Caco-2 (cell line): ENCODE results near the gene CHDH. TPM values are rescaled to one million over a fixed set of nuclear protein-coding genes. Genes with fewer than 3 reads are reported as not detected.

Experiments used
- BruUV-seq: library from RNA; stranded (reverse); fragments of 400-500 nt; replicated peaks from 2 replicates; lab custom pipeline; 2021; lab: Mats Ljungman, UMichigan
- CTCF ChIA-PET: fragments of 300-600 bp; sonication (Branson Sonifier 250); formaldehyde crosslinking; loops from one replicate; lab custom pipeline; 2022; ENCODE audit warnings: antibody characterized with exemption; lab: Charles Lee
- POLR2A ChIA-PET: fragments of 300-600 bp; sonication (Branson Sonifier 250); formaldehyde crosslinking; loops from one replicate; lab custom pipeline; 2022; ENCODE audit warnings: antibody characterized with exemption; lab: Charles Lee
- DNase-seq, 2 experiments: peaks; one replicate each; pipeline versions ENCODE4 v3.0.0 to v3.0.0-alpha.2; 2020 to 2022
- H3K27me3 ChIP-seq: replicated peaks from 2 replicates; pipeline ENCODE4 v1.6.0; 2011; ENCODE audit warnings: low read length; ENCODE audit not compliant: control insufficient read depth, insufficient read depth
- H3K36me3 ChIP-seq: 2 replicates; pipeline ENCODE4 v1.5.1; 2011; ENCODE audit warnings: low read length; ENCODE audit not compliant: control insufficient read depth, insufficient read depth
- H3K4me1 ChIP-seq: fragments of 250-450 bp; sonication (Bioruptor Pico); 2 replicates; pipeline ENCODE4 v1.5.1; 2020; ENCODE audit warnings: mild to moderate bottlenecking
- H3K4me3 ChIP-seq: 2 replicates; pipeline ENCODE4 v1.5.1; 2011; ENCODE audit warnings: low read depth, mild to moderate bottlenecking, control low read depth, low read length
- H3K9me3 ChIP-seq: fragments of 250-450 bp; sonication (Bioruptor Pico); 2 replicates; pipeline ENCODE4 v1.5.1; 2020; ENCODE audit warnings: mild to moderate bottlenecking, moderate library complexity
- H3K27ac Mint-ChIP-seq: one replicate; pipeline ENCODE4 v1.8.0; 2022; ENCODE audit warnings: mixed read lengths; ENCODE audit not compliant: unreplicated experiment
- H3K27me3 Mint-ChIP-seq: one replicate; pipeline ENCODE4 v1.8.0; 2022; ENCODE audit warnings: mixed read lengths; ENCODE audit not compliant: insufficient read depth, unreplicated experiment
- H3K36me3 Mint-ChIP-seq: one replicate; pipeline ENCODE4 v1.8.0; 2022; ENCODE audit warnings: mild to moderate bottlenecking, mixed read lengths; ENCODE audit not compliant: insufficient read depth, unreplicated experiment
- H3K4me1 Mint-ChIP-seq: one replicate; pipeline ENCODE4 v1.8.0; 2022; ENCODE audit warnings: low read depth, mixed read lengths; ENCODE audit not compliant: unreplicated experiment
- H3K4me3 Mint-ChIP-seq: one replicate; pipeline ENCODE4 v1.8.0; 2022; ENCODE audit warnings: mild to moderate bottlenecking, moderate library complexity, mixed read lengths; ENCODE audit not compliant: unreplicated experiment
- H3K9me3 Mint-ChIP-seq: one replicate; pipeline ENCODE4 v1.8.0; 2022; ENCODE audit warnings: mixed read lengths; ENCODE audit not compliant: unreplicated experiment
- intact Hi-C: fragments of 100-400 bp; cut with micrococcal nuclease; formaldehyde crosslinking; loops from one replicate; pipeline ENCODE4 v1.10.0; 2022; ENCODE audit not compliant: unreplicated experiment
- total RNA-seq: library from RNA; stranded (reverse); gene quantifications from 2 replicates; pipeline ENCODE4 v1.2.3, GENCODE V29; 2022
- TF ChIP-seq, protein P1 (sequence below), 2 experiments: fragments of 200-600 bp in 1 of 2; IDR thresholded peaks; 1 replicate in 1 of 2; 2 replicates in 1 of 2; pipeline versions ENCODE4 v1.5.1 to v1.8.0; 2011 to 2022; ENCODE audit warnings: antibody characterized with exemption in 1 of 2, control low read depth in 1 of 2, inconsistent platforms in 1 of 2, low read depth in 1 of 2, low read length in 1 of 2, mild to moderate bottlenecking in 1 of 2, moderate library complexity in 1 of 2; ENCODE audit not compliant: insufficient read depth in 1 of 2, severe bottlenecking in 1 of 2, unreplicated experiment in 1 of 2

The CHDH gene
- total RNA-seq, 1 experiment from 2014 or later = 32.4 TPM

- H3K36me3 Mint-ChIP-seq = no peaks in the 10 kb centered on the region
- H3K27ac Mint-ChIP-seq = peak overlapping the region; percentile 37
- H3K4me3 Mint-ChIP-seq = no peak overlapping the region
- no TSS peak for BruUV-seq
- peaks cover 20% of the 10 kb centered on the region for H3K4me1 Mint-ChIP-seq
- H3K27me3 ChIP-seq = no peaks in the 10 kb centered on the region
- no peaks in the 10 kb centered on the region for H3K36me3 ChIP-seq
- ChIA-PET POLR2A (no interaction called here), CTCF (no interaction called here)
- no peaks in the 10 kb centered on the region for H3K27me3 Mint-ChIP-seq
- no peaks in the 10 kb centered on the region for H3K9me3 ChIP-seq
- H3K9me3 Mint-ChIP-seq = no peaks in the 10 kb centered on the region
- H3K4me1 ChIP-seq = peaks cover 30% of the 10 kb centered on the region
- DNase-seq = no peak
- no peak overlapping the region for H3K4me3 ChIP-seq
- intact Hi-C loops = loop anchor here (2.0 kb wide), 1 partner anchor 75 kb away; no protein-coding TSS in a partner anchor
- TF ChIP-seq, protein P1, sequence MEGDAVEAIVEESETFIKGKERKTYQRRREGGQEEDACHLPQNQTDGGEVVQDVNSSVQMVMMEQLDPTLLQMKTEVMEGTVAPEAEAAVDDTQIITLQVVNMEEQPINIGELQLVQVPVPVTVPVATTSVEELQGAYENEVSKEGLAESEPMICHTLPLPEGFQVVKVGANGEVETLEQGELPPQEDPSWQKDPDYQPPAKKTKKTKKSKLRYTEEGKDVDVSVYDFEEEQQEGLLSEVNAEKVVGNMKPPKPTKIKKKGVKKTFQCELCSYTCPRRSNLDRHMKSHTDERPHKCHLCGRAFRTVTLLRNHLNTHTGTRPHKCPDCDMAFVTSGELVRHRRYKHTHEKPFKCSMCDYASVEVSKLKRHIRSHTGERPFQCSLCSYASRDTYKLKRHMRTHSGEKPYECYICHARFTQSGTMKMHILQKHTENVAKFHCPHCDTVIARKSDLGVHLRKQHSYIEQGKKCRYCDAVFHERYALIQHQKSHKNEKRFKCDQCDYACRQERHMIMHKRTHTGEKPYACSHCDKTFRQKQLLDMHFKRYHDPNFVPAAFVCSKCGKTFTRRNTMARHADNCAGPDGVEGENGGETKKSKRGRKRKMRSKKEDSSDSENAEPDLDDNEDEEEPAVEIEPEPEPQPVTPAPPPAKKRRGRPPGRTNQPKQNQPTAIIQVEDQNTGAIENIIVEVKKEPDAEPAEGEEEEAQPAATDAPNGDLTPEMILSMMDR (IDR thresholded peaks at IDR 0.05; ENCODE audit: insufficient read depth in 1 of 2, low read depth in 1 of 2, low read length in 1 of 2, severe bottlenecking in 1 of 2, unreplicated experiment in 1 of 2) = no peak
Measured at GRCh38 chr3:53803816-53804695, 42.2 kb downstream of the CHDH start.

GRCh38 chr3:53803124-53803815, 42.9 kb downstream of the CHDH start:
- no peaks in the 10 kb centered on the region for H3K27me3 Mint-ChIP-seq
- POLR2A ChIA-PET = no interaction called here
- TF ChIP-seq, protein P1 (IDR thresholded peaks at IDR 0.05; ENCODE audit: insufficient read depth in 1 of 2, low read depth in 1 of 2, low read length in 1 of 2, severe bottlenecking in 1 of 2, unreplicated experiment in 1 of 2) = no peak
- H3K9me3 Mint-ChIP-seq = no peaks in the 10 kb centered on the region
- H3K4me1 Mint-ChIP-seq = peaks cover 20% of the 10 kb centered on the region
- BruUV-seq = no TSS peak
- no peaks in the 10 kb centered on the region for H3K27me3 ChIP-seq
- no peaks in the 10 kb centered on the region for H3K9me3 ChIP-seq
- no peak overlapping the region for H3K4me3 ChIP-seq
- intact Hi-C loops = no loop called here
- no peak overlapping the region for H3K27ac Mint-ChIP-seq
- no peaks in the 10 kb centered on the region for H3K36me3 Mint-ChIP-seq
- no peaks in the 10 kb centered on the region for H3K36me3 ChIP-seq
- CTCF ChIA-PET = no interaction called here
- H3K4me3 Mint-ChIP-seq = no peak overlapping the region
- DNase-seq = no peak
- peaks cover 30% of the 10 kb centered on the region for H3K4me1 ChIP-seq

DNA sequence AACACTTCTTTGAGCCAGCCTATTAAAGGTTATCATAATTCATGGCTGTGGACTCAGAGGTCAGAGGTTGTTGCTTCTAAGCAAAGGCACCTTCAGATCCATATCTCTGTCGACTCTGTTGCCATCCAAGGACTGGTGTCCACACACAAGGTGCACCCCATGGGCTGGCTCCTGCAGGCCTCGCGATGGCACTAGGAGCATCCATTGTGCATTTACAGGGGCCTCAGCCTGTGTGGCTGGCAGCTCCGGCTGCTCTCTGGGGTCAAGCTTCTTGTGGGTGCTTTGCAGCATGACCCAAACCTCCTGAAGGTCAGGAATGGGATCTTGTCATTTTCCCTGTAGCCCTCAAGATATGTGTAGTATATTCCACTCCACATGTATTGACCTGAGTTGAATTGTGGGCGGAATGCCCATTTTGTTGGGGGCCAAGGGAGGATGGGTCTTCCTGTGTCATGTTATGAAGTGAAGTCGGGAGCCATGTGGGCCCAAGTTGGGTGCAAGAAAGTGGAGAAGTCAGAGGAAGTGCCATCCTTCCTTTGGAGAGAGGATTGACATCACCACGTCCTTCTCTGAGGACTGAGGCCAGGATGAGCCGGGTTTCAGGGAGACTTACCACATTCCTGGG, 43.9 kb downstream of the CHDH start:
- TF ChIP-seq, protein P1 (IDR thresholded peaks at IDR 0.05; ENCODE audit: insufficient read depth in 1 of 2, low read depth in 1 of 2, low read length in 1 of 2, severe bottlenecking in 1 of 2, unreplicated experiment in 1 of 2) = no peak

More for the DNA sequence above, 43.9 kb downstream of the CHDH start:
- Mint-ChIP-seq H3K27ac (no peak overlapping the region), H3K4me3 (no peak overlapping the region), H3K4me1 (peaks cover 20% of the 10 kb centered on the region), H3K27me3 (no peaks in the 10 kb centered on the region), H3K36me3 (no peaks in the 10 kb centered on the region), H3K9me3 (no peaks in the 10 kb centered on the region)
- DNase-seq = no peak
- H3K4me1 ChIP-seq = peaks cover 30% of the 10 kb centered on the region
- no TSS peak for BruUV-seq
- H3K4me3 ChIP-seq = no peak overlapping the region
- H3K9me3 ChIP-seq = no peaks in the 10 kb centered on the region
- H3K27me3 ChIP-seq = no peaks in the 10 kb centered on the region
- ChIA-PET CTCF (no interaction called here), POLR2A (no interaction called here)
- intact Hi-C loops = no loop called here
- H3K36me3 ChIP-seq = no peaks in the 10 kb centered on the region
